ENCODE results near the gene C1QTNF5.

C1QTNF5 gene

GRCh38 chr11:119373059-119373920 lies 32.6 kb upstream of the C1QTNF5 start:
- no peak for DNase-seq

- DNase-seq, result no peak
Observed at GRCh38 chr11:119372260-119373058, 31.8 kb upstream of the C1QTNF5 start.

GRCh38 chr11:119371778-119372182 lies 31.1 kb upstream of the C1QTNF5 start:
- no peak for DNase-seq

GRCh38 chr11:119371067-119371601 lies 30.5 kb upstream of the C1QTNF5 start:
- DNase-seq, result no peak

GRCh38 chr11:119370486-119371046 lies 29.9 kb upstream of the C1QTNF5 start:
- no peak for DNase-seq

- DNase-seq, result no peak
Observed at GRCh38 chr11:119369132-119369925, 28.6 kb upstream of the C1QTNF5 start.

- DNase-seq, result no peak
Observed at GRCh38 chr11:119368121-119369034, 27.7 kb upstream of the C1QTNF5 start.

- no peak for DNase-seq
Observed at GRCh38 chr11:119367661-119368120, 27.0 kb upstream of the C1QTNF5 start.

GRCh38 chr11:119366690-119367620 lies 26.3 kb upstream of the C1QTNF5 start:
- DNase-seq, result no peak

GRCh38 chr11:119365071-119365591 lies 24.4 kb upstream of the C1QTNF5 start:
- peak; percentile 44 for DNase-seq

GRCh38 chr11:119363851-119364590 lies 23.3 kb upstream of the C1QTNF5 start:
- DNase-seq, result peak; percentile 67

- DNase-seq, result peak; percentile 44
Observed at GRCh38 chr11:119363081-119363850, 22.6 kb upstream of the C1QTNF5 start.

- no peak for DNase-seq
Observed at GRCh38 chr11:119362741-119363080, 22.0 kb upstream of the C1QTNF5 start.

GRCh38 chr11:119361941-119362725 lies 21.4 kb upstream of the C1QTNF5 start:
- DNase-seq, result peak; percentile 45

- DNase-seq, result peak; percentile 98
Observed at GRCh38 chr11:119361056-119361787, 20.5 kb upstream of the C1QTNF5 start.

- no peak for DNase-seq
Observed at GRCh38 chr11:119359365-119360214, 18.9 kb upstream of the C1QTNF5 start.
